Upper lobe of right lung (tissue), 1 donor: ENCODE data around the gene MILR1. TPM values are rescaled to one million over a fixed set of nuclear protein-coding genes. Genes with fewer than 3 reads are reported as not detected.

Experiments
- ATAC-seq: fragments of 200-7000 bp; cut with Tn5 transposase; one replicate; pipeline ENCODE4 v1.9.1; 2020; ENCODE audit warnings: mild to moderate bottlenecking, moderate library complexity
- DNase-seq: peaks from one replicate; pipeline ENCODE4 v3.0.0-alpha.2; 2020
- H3K27ac ChIP-seq: fragments of 200-600 bp; one replicate; pipeline ENCODE4 v1.8.0; 2022
- H3K27me3 ChIP-seq: fragments of 200-600 bp; one replicate; pipeline ENCODE4 v1.8.0; 2022; ENCODE audit warnings: mild to moderate bottlenecking
- H3K36me3 ChIP-seq: fragments of 200-600 bp; one replicate; pipeline ENCODE4 v1.8.0; 2022
- H3K4me1 ChIP-seq: fragments of 200-600 bp; one replicate; pipeline ENCODE4 v1.8.0; 2022
- H3K4me3 ChIP-seq: fragments of 200-600 bp; one replicate; pipeline ENCODE4 v1.8.0; 2022; ENCODE audit warnings: mild to moderate bottlenecking
- H3K9me3 ChIP-seq: fragments of 200-600 bp; one replicate; pipeline ENCODE4 v1.8.0; 2022
- intact Hi-C: fragments of 100-400 bp; cut with DNase I; formaldehyde crosslinking; loops from one replicate; pipeline ENCODE4 v1.11.0; 2022
- microRNA-seq: library from miRNA; unstranded; fragments of <30 nt; microRNA quantifications from one replicate; pipeline ENCODE4 v1.2.0, GENCODE V29; 2020; ENCODE audit warnings: borderline microRNAs expressed
- total RNA-seq: library from RNA; stranded (reverse); fragmentation: NEBNext Ultra II Directional; extraction: Animal tissue kit (Norgen Biotek cat#: 25700); gene quantifications from one replicate; pipeline ENCODE4 v1.2.1, GENCODE V29; 2021
- TF ChIP-seq, protein P1 (sequence below): fragments of 200-600 bp; IDR thresholded peaks from one replicate; pipeline ENCODE4 v1.8.0; 2022; ENCODE audit warnings: antibody characterized with exemption
- donor health status: DM: no; HTN: yes; CAD: no; lungs with severe emphysema.

Gene MILR1
- total RNA-seq, 1 donor from 2014 or later = 17.9 TPM

DNA sequence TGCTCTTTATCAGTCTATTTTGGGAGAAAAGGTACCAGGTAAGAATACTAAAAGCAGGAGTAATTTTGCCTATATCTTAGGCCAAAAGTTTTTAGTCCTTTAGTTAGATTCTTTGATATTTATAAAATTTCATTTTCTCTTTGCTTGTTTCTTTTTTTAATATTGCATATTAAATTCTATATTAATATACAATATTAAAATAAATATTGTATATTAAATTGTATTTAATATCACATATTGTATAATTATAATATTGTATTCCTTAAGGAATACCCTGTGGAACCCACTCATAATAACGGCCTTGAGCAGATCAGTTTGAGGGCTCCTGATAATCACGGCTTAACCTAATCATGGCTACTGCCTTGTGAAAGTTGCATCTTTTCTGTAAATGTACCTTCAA lies 59.8 kb downstream of the MILR1 start:
- intact Hi-C loops = no loop called here

DNA sequence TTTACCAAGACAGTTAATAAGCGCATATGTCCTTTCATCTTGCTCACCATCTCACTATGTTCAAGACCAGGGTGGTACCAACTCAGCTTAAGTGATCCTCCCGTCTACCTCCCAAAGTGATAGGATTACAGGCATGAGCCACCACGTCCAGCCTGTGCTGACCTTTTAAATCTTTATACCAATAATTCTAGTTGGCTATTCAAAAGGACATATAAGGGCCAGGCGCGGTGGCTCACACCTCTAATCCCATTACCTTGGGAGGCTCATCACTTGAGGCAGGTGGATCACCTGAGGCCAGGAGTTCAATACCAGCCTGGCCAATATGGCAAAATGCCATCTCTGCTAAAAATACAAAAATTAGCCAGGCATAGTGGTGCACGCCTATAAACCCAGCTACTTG lies 60.3 kb downstream of the MILR1 start:
- intact Hi-C loops = no loop called here
- Histone ChIP-seq H3K27me3 (no peaks in the 10 kb centered on the region), H3K36me3 (peaks cover 63% of the 10 kb centered on the region), H3K4me1 (peaks cover 18% of the 10 kb centered on the region), H3K9me3 (no peaks in the 10 kb centered on the region), H3K4me3 (no peak overlapping the region), H3K27ac (no peak overlapping the region)
- no peak for ATAC-seq
- DNase-seq = no peak
- TF ChIP-seq, protein P1, sequence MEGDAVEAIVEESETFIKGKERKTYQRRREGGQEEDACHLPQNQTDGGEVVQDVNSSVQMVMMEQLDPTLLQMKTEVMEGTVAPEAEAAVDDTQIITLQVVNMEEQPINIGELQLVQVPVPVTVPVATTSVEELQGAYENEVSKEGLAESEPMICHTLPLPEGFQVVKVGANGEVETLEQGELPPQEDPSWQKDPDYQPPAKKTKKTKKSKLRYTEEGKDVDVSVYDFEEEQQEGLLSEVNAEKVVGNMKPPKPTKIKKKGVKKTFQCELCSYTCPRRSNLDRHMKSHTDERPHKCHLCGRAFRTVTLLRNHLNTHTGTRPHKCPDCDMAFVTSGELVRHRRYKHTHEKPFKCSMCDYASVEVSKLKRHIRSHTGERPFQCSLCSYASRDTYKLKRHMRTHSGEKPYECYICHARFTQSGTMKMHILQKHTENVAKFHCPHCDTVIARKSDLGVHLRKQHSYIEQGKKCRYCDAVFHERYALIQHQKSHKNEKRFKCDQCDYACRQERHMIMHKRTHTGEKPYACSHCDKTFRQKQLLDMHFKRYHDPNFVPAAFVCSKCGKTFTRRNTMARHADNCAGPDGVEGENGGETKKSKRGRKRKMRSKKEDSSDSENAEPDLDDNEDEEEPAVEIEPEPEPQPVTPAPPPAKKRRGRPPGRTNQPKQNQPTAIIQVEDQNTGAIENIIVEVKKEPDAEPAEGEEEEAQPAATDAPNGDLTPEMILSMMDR = no peak

More for the DNA sequence above, 59.8 kb downstream of the MILR1 start:
- Histone ChIP-seq H3K4me1 (peaks cover 23% of the 10 kb centered on the region), H3K36me3 (peaks cover 63% of the 10 kb centered on the region), H3K27ac (no peak overlapping the region), H3K4me3 (no peak overlapping the region), H3K9me3 (no peaks in the 10 kb centered on the region), H3K27me3 (no peaks in the 10 kb centered on the region)
- TF ChIP-seq, protein P1 = no peak
- ATAC-seq (no peak), DNase-seq (no peak)

DNA sequence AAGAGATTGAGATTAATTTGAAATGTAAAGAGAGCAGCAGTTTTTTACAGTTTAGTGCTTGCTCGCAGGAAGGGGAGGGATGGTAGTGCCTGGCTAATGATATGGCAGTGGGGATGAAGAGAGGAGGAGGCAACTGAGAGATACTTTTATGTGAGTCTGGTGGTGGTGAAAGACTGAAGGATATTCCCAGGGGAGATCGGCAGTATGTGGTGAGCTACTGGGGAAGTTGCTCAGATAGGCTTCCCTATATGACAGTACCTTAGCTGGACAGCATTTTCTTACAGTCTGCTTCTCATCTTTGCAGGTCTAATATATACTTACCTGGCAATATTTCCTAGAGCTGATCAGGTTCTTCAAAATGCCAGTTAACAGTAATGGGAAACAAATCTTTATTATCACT lies 66.5 kb downstream of the MILR1 start:
- Histone ChIP-seq H3K36me3 (peaks cover 100% of the 10 kb centered on the region), H3K4me1 (no peaks in the 10 kb centered on the region), H3K4me3 (no peak overlapping the region), H3K27me3 (no peaks in the 10 kb centered on the region), H3K9me3 (no peaks in the 10 kb centered on the region), H3K27ac (no peak overlapping the region)
- intact Hi-C loops = no loop called here
- TF ChIP-seq, protein P1 = no peak
- DNase-seq (no peak), ATAC-seq (no peak)

DNA sequence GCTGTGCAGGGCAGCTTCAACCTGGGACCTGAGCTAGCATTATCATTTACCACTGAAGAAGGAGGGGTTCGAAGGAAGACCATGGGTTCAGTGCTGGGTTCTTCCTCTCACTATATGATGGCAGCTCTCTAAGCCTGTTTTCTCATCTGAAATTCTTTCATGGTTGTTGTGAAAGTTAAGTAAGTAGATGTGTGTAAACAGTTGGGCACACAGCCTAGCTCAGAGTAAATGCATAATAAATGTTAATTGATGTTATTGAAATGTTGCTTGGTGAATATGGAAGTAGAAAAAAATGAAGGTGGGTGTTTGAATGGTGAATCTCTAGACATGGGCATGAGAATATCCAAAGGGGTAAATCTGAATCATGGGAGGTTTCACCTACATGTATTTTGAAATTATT lies 66.9 kb downstream of the MILR1 start:
- peaks cover 100% of the 10 kb centered on the region for H3K36me3 ChIP-seq
- intact Hi-C loops = no loop called here
- H3K9me3 ChIP-seq = no peaks in the 10 kb centered on the region
- H3K27me3 ChIP-seq = no peaks in the 10 kb centered on the region
- TF ChIP-seq, protein P1 = no peak
- H3K4me1 ChIP-seq = no peaks in the 10 kb centered on the region
- no peak for DNase-seq
- no peak overlapping the region for H3K27ac ChIP-seq
- ATAC-seq = no peak
- no peak overlapping the region for H3K4me3 ChIP-seq

Small RNAs within 50 kb of the gene (microRNA-seq; reads per million reads assigned to microRNA genes)
- gene MIR1273E (not detected), gene MIR3064 (2.0 reads per million, percentile 7 among the genes with 10 or more reads in this experiment), gene MIR5047 (not detected)

Other genes starting within 250 kb of the MILR1 start
- gene TEX2, start 185.9 kb upstream of the MILR1 start, total RNA-seq = 50.6 TPM
- gene PECAM1, start 58.3 kb upstream of the MILR1 start, total RNA-seq = 631 TPM
- 12.6 TPM for gene POLG2, start 47.9 kb downstream of the MILR1 start, total RNA-seq
- gene DDX5, start 57.2 kb downstream of the MILR1 start, total RNA-seq = 881 TPM
- 40.3 TPM for gene CEP95, start 57.9 kb downstream of the MILR1 start, total RNA-seq
- gene SMURF2, start 213.2 kb downstream of the MILR1 start, total RNA-seq = 44.9 TPM